Effector memory CD4-positive, alpha-beta T cell (primary cell): ENCODE data around the gene ASB10.
A peak's percentile ranks its signal among the peaks of the same experiment; 100 is the strongest.

Source experiments
- DNase-seq, 3 donors: peaks; one replicate each; pipeline ENCODE4 v3.0.0-alpha.2; 2020
- H3K27ac ChIP-seq: 2 replicates; pipeline ENCODE4 v1.7.0; 2013; ENCODE audit warnings: mild to moderate bottlenecking, low read length, moderate library complexity; ENCODE audit not compliant: insufficient read depth, poor library complexity, severe bottlenecking
- H3K27me3 ChIP-seq: replicated peaks from 2 replicates; pipeline ENCODE4 v1.7.0; 2013; ENCODE audit warnings: mild to moderate bottlenecking, low read length; ENCODE audit not compliant: insufficient read depth, control insufficient read depth, poor library complexity, severe bottlenecking
- H3K36me3 ChIP-seq: 2 replicates; pipeline ENCODE4 v1.7.0; 2013; ENCODE audit warnings: mild to moderate bottlenecking, low read length, moderate library complexity; ENCODE audit not compliant: control insufficient read depth, insufficient read depth
- H3K4me1 ChIP-seq: 2 replicates; pipeline ENCODE4 v1.7.0; 2013; ENCODE audit warnings: low read length, mild to moderate bottlenecking; ENCODE audit not compliant: control insufficient read depth, insufficient read depth, poor library complexity, severe bottlenecking
- H3K4me3 ChIP-seq: 2 replicates; pipeline ENCODE4 v1.7.0; 2013; ENCODE audit warnings: low read length, low read depth, mild to moderate bottlenecking; ENCODE audit not compliant: insufficient read depth, poor library complexity, severe bottlenecking
- H3K9me3 ChIP-seq: 2 replicates; pipeline ENCODE4 v1.7.0; 2013; ENCODE audit warnings: mild to moderate bottlenecking, low read length, moderate library complexity; ENCODE audit not compliant: control insufficient read depth

ASB10 gene

DNA sequence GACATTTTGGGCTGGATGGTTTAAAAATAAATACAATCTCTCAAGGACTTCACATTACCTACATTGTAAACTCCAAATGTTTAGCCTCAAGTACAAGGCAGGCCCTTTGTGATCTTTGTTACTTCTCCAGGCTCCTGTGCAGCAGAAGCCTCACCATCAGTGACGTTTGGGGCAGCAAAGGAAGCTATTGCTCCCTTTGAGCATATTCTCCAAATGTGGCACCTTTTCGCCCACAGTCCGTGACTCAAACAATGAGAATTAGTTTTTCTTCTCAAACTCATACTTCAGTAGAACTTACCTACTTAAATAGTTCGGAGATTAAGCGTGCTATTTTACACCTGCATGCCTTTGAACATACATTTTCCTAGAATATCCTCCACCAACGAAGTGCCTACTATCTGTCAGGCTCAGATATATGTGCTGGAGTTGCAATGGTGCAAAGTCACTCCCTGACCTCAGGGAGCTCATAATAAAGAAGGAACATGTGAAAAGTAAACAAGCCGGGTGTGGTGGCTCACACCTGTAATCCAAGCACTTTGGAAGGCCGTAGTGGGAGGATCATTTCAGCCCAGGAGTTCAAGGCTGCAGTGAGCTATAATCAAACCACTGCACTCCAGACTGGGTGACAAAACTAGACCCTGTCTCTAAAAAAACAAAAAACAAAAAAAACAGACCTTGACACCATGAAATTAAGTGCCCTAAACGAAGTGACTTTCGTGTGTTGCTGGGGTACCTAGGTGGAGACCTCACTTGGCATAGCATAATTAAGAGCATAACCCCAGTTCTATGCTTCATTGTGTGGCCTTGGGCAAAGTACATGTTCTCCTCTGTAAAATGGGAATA is 41.2 kb upstream of the ASB10 start:
- peak overlapping the region; percentile 69 for H3K4me3 ChIP-seq
- DNase-seq, result no peak
- peaks cover 16% of the 10 kb centered on the region for H3K36me3 ChIP-seq
- H3K27me3 ChIP-seq, result no peaks in the 10 kb centered on the region
- peaks cover 16% of the 10 kb centered on the region for H3K4me1 ChIP-seq
- no peaks in the 10 kb centered on the region for H3K9me3 ChIP-seq
- H3K27ac ChIP-seq, result no peak overlapping the region

DNA sequence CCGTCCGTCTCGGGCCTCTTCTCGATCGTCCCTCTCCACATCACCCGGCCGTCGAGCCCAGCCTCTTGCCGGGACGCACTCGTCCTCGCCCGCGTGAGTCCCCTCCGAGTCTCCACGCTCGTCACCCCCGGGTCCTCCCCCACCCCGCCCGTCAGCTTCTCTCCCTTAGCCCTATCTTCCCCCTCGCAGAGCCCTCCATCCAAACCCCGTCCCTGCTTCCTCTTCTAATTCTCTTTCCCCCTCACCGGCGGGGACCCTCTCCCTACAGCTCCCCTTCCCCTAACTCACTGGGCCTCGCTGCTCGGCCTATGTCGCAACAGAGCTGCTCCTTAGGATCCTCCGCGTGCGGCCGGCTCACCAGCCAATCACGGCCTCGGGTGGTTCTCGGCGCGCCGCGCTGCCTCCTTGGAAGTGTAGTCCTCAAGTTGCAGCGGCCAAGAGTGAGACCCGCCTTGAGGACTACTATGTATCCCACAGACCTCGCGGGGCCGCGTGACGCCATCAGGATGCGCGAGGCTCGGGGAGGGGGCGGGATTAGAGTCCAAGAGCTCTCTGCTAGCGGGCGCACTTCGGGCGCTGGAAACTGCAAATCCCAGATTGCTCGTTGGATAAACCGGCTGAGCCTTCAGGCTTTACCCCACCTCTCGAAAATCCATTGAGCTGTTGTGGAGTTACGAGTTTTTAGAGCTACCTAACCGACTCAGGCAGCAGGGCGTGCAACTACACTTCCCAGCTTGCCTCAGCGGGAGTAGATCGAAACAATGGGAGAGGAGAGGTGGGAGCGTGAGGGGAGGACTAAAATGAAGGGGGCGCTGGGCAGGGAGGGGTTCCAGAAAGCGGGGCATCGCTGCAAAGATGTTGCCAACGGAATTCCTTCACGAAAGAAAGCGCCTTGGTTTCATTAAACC is 40.1 kb upstream of the ASB10 start, which contains the start of gene ABCF2:
Gene ABCF2 (minus strand): TSS at position 331 of the 908 bp plus-strand sequence. CDS start 747 bp downstream, outside the sequence.
- Histone ChIP-seq H3K27ac (peak within 1 kb of the TSS; percentile 81), H3K4me3 (peak within 1 kb of the TSS; percentile 69), H3K36me3 (peaks cover 26% of the 10 kb centered on the region), H3K27me3 (no peaks in the 10 kb centered on the region), H3K9me3 (no peaks in the 10 kb centered on the region), H3K4me1 (peaks cover 15% of the 10 kb centered on the region)
- peak; percentile 92 to 97 (median 96) for DNase-seq

DNA sequence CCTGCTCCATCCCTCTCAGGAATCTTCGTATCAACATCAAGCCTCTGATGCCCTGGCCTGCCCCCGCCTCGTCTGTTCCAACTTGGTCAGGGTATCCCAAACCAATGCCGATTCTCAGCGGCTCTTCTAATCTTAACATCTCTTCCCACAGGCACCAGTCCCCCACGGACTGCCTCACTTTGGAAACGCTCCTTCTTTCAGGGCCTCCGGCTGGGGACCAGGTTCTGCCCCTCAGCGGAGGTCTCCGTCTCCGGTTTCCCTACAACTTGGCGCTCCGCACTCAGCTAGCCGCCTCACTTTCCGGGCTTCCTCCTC is 39.5 kb upstream of the ASB10 start:
- Histone ChIP-seq H3K27ac (peak overlapping the region; percentile 81), H3K4me1 (peaks cover 11% of the 10 kb centered on the region), H3K4me3 (peak overlapping the region; percentile 69), H3K9me3 (no peaks in the 10 kb centered on the region), H3K27me3 (no peaks in the 10 kb centered on the region), H3K36me3 (peaks cover 32% of the 10 kb centered on the region)
- DNase-seq, result no peak

DNA sequence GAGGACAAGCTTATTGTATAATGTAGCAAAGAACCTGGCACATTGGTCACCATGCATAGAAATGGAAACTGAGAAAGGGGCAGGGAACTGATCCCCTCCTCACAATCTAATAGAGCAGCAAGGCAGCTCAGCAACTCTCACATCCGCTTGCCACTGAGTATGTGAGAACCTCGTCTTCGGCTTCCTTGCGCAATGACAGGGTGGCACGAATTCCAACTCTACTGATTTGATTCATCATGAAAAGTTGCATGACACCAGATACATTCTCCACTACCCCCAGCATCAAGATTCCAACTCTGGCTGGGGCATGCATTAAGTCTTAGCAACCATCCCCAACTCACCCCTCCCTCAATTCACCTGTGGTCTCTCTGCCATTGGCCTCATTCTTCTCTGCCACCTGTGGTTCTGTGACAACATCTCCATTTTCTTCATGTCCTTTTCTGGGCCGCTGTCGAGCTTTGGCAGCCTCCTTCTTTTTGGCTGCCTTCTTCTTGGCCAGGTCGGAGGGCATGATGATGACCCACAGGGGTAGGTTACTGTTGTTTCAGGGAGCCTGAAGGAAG is 39.0 kb upstream of the ASB10 start:
- Histone ChIP-seq H3K27me3 (no peaks in the 10 kb centered on the region), H3K4me3 (peak overlapping the region; percentile 69), H3K27ac (peak overlapping the region; percentile 81), H3K9me3 (no peaks in the 10 kb centered on the region), H3K36me3 (peaks cover 36% of the 10 kb centered on the region), H3K4me1 (peaks cover 11% of the 10 kb centered on the region)
- DNase-seq, result no peak

DNA sequence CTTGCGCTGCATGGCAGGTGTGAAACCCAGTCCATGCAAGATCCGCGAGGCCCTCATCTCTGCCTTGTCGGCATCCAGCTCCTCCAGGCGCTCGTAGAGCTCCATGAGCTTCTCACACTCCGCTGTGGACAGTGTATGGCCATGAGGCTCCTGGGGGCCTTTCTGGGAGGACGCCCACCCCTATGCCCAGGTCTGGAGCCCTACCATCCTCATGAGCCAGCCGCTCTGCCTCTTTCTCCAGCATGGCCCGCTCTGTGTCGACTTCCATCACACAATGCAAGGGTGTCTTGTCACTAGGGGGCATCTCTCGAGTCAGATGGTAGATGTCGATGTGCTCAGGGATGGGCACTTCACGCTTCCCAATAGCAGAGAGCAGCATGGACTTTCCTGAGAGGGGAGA is 36.7 kb upstream of the ASB10 start:
- Histone ChIP-seq H3K4me3 (no peak overlapping the region), H3K9me3 (no peaks in the 10 kb centered on the region), H3K36me3 (peaks cover 56% of the 10 kb centered on the region), H3K4me1 (peaks cover 11% of the 10 kb centered on the region), H3K27ac (no peak overlapping the region), H3K27me3 (no peaks in the 10 kb centered on the region)
- DNase-seq, result no peak

DNA sequence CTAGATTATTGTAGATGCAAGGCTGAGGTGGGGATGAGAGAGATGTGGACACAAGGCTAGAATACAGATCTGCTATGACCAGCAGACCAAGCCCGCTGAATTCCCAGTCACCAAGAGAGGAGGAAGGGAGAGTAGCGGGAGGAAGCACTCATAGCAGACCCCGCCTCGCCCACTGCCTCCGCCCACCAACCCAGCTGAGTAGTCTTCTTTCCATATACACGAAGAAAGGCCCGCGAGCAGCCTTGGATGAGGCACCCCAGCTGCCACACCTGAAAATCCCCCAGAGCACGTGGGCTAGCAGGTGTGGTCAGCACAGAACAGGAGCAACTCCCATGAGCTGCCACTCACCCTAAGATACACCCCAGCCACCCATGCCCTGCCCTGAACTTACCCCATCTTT is 31.1 kb upstream of the ASB10 start:
- Histone ChIP-seq H3K36me3 (peaks cover 92% of the 10 kb centered on the region), H3K9me3 (no peaks in the 10 kb centered on the region)

DNA sequence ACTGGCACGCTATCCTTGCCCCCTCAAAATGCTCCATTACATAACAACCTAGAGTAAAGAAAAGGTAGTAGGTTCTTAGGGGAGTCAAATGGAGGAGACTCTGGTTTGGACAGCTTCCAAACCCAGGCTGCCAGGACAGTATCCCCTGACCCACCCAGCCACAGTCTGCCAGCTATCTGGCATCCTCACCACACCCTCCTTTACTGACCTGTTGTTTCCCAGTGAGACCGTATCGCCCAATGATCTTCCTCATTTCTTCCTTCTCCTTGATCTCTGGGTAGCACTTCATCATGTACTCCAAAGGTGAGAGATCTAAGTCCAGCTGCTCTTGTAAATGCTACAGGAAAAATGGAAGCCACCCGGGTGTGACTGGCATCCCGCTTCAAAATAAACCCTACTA is 28.3 kb upstream of the ASB10 start:
- H3K4me3 ChIP-seq, result no peak overlapping the region
- H3K27me3 ChIP-seq, result no peaks in the 10 kb centered on the region
- no peak overlapping the region for H3K27ac ChIP-seq
- no peak for DNase-seq
- H3K9me3 ChIP-seq, result no peaks in the 10 kb centered on the region
- H3K36me3 ChIP-seq, result peaks cover 76% of the 10 kb centered on the region
- H3K4me1 ChIP-seq, result no peaks in the 10 kb centered on the region

More for the DNA sequence above, 31.1 kb upstream of the ASB10 start:
- H3K27ac ChIP-seq, result no peak overlapping the region
- H3K4me1 ChIP-seq, result no peaks in the 10 kb centered on the region
- no peak for DNase-seq
- H3K4me3 ChIP-seq, result no peak overlapping the region
- no peaks in the 10 kb centered on the region for H3K27me3 ChIP-seq

DNA sequence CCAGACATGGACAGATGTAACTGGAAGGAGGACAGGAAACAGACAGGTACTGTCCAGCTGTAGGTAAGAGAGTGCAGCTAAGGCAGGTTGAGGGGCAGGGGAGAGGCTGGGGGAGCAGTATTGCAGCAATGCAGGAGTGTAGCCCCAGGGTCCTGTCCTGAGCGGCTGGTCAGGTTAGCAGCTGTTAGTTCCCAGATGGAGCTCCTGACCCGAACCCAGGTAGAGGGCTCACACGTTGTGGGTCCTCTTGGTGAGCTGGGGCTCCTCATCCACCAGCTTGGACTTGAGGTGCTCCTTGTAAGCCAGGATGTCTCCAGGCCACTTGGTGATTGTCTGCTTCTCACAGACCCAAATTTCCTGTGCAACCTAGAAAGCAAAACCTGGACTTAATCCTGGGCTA is 26.8 kb upstream of the ASB10 start:
- no peaks in the 10 kb centered on the region for H3K9me3 ChIP-seq
- DNase-seq, result no peak
- no peaks in the 10 kb centered on the region for H3K4me1 ChIP-seq
- peaks cover 62% of the 10 kb centered on the region for H3K36me3 ChIP-seq
- H3K27me3 ChIP-seq, result no peaks in the 10 kb centered on the region
- H3K27ac ChIP-seq, result no peak overlapping the region
- no peak overlapping the region for H3K4me3 ChIP-seq

DNA sequence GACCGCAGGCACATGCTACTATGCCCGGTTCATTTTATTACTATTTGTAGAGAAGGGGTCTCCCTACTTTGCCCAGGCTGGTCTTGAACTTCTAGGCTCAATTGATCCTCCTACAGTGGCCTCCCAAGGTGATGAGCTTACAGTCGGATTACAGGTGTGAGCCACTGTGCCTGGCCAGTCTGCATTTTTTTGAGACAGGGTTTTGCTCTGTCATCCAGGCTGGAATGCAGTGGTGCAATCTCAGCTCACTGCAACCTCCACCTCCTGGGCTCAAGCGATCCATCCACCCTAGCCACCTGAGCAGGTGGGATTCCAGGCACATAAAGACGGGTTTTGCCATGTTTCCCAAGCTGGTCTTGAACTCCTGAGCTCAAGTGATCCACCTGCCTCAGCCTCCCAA is 25.6 kb upstream of the ASB10 start:
- Histone ChIP-seq H3K4me3 (no peak overlapping the region), H3K9me3 (no peaks in the 10 kb centered on the region), H3K27me3 (no peaks in the 10 kb centered on the region), H3K27ac (no peak overlapping the region), H3K4me1 (peaks cover 5% of the 10 kb centered on the region), H3K36me3 (peaks cover 50% of the 10 kb centered on the region)
- no peak for DNase-seq
